GM21526 (cell line): ENCODE measurements around the gene PIK3R6.
"Not testable (repeated sequence)": the region's sequence is repeated elsewhere in the genome, so short reads cannot be mapped to it uniquely, and the experiment has no call there.

Source experiments
- ATAC-seq: cut with Tn5 transposase; IDR thresholded peaks from one replicate; pipeline ENCODE4 v1.9.1; 2021; ENCODE audit warnings: moderate library complexity; ENCODE audit not compliant: unreplicated experiment, low FRiP score

The PIK3R6 gene

GRCh38 chr17:8831234-8831849 is 36.1 kb downstream of the PIK3R6 start:
- ATAC-seq = no peak

DNA sequence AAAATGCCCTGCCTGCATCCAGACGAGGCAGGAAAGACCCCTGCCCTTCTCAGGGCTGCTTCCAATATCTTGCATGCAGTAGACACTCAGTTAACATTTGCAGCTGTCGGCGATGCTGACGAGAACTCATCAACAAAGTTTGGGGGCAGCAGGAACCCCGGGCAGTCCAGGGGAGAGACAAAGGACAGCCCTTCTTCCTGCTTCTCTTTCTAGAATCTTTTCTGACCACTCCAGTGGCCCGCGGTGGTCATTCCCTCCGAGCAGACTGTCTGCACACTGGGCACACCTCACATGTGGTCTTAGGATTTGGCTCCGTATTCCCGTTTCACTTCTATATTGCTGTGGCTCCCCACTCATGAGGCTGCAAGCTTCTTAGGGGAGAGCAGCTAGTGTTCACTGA is 37.3 kb downstream of the PIK3R6 start:
- no peak for ATAC-seq

DNA sequence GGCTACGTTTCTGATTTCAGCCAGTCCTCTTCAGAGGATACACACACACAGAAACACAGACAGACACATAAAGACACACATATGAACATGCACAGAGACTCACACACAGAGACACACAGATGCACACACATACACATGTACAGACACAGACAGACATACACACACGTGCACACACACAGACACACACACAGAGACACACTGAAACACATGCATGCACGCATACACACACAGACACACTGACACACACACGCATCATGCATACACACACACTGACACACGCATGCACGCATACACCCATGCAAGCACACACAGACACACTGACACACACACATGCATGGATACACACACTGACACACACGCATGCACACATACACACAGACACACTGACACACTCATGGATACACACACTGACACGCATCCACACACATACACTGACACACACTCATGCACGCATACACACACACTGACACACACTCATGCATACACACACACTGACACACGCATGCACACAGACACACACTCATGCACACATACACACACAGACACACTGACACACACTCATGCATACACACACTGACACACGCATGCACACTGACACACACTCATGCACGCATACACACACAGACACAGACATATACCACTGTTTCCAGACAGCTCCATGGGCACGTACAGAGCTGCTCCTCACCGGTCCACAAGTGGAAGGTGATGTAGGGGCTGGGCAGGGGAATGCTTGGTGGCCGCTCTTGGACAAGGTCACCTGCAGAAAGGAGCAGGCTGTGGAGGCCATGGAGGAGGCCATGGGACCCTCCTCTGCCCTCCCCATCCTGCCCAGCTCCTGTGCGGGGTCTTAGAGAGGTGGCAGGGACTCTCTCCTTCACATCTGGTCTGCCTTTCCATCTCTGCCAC is 38.2 kb downstream of the PIK3R6 start:
- no peak for ATAC-seq

GRCh38 chr17:8828517-8828875 is 39.0 kb downstream of the PIK3R6 start:
- no peak for ATAC-seq

GRCh38 chr17:8826808-8827435 is 40.6 kb downstream of the PIK3R6 start:
- no peak for ATAC-seq

GRCh38 chr17:8825802-8826201 is 41.7 kb downstream of the PIK3R6 start:
- ATAC-seq = no peak

- no peak for ATAC-seq
Observed at GRCh38 chr17:8823279-8823678, 44.2 kb downstream of the PIK3R6 start.

- no peak for ATAC-seq
Observed at GRCh38 chr17:8822401-8823035, 45.0 kb downstream of the PIK3R6 start.

DNA sequence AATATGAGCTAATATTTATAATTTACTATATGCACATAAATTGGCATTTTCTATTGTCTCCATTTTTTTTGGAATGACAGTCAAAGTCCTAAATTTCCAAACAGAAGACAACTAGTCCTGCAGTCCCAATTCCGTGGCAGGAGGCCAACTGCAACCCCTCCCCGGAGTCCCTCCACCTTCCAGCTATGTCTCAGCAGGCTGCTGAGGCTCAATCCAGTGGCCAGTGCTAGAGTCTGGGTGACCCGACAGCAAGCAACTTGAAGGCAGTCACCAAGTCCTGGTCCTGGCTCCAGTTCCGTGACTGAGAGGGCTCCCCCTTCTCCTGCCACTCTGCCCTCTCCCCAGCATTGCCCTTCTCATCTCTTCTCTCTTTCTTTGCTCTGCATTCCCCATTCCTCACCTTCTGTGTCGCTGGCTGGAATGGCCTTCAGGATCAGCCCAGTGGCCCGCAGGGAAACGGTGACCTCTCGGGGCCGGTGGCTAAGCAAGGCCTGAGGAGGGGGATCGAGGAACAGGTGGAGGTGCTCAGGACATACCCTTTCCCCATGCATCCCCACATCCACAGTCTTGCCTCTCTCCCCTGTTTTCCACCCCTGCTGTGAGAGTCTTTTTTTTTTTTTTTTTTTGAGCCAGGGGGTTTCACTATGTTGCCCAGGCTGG is 45.9 kb downstream of the PIK3R6 start:
- no peak for ATAC-seq

GRCh38 chr17:8820311-8821010 is 47.0 kb downstream of the PIK3R6 start:
- no peak for ATAC-seq

GRCh38 chr17:8818654-8819330 is 48.7 kb downstream of the PIK3R6 start:
- ATAC-seq = no peak

- no peak for ATAC-seq
Observed at GRCh38 chr17:8818047-8818446, 49.4 kb downstream of the PIK3R6 start.

GRCh38 chr17:8806926-8807550 is 60.4 kb downstream of the PIK3R6 start:
- peak; percentile 80 for ATAC-seq

DNA sequence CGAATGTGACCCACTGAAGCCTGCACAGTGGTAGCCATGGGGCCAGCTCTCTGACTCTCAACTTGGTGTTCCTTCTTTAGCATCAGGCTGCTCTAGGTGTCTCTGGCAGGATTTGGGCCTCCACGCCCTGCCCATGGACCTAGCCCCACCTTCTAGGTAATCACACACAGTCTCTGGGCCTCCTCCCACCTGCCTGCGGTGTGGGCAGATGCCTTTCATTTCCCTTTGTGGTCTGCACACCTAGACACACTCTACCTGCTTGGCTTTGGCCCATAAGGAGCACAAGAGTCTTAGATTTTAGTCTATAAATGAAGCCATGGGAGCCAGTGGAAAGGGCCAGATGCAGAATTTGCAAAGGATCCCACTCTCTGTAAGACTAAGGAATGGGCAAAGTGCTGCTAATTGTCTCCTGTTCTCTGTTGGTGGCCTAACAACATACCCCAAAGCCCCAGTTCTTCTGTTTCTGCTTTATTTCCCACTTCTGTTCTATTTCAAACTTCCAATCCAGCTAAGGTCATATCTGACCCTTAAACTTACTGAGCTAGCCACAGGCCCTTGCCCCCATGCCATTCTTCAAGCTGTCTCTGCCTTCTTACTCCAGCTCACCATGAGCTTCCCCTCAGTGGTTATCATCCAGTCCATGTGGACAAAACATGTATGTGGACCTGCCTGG is 61.1 kb downstream of the PIK3R6 start:
- ATAC-seq = peak; percentile 11

- ATAC-seq = not testable (repeated sequence)
Observed at GRCh38 chr17:8805396-8805795, 62.1 kb downstream of the PIK3R6 start.

DNA sequence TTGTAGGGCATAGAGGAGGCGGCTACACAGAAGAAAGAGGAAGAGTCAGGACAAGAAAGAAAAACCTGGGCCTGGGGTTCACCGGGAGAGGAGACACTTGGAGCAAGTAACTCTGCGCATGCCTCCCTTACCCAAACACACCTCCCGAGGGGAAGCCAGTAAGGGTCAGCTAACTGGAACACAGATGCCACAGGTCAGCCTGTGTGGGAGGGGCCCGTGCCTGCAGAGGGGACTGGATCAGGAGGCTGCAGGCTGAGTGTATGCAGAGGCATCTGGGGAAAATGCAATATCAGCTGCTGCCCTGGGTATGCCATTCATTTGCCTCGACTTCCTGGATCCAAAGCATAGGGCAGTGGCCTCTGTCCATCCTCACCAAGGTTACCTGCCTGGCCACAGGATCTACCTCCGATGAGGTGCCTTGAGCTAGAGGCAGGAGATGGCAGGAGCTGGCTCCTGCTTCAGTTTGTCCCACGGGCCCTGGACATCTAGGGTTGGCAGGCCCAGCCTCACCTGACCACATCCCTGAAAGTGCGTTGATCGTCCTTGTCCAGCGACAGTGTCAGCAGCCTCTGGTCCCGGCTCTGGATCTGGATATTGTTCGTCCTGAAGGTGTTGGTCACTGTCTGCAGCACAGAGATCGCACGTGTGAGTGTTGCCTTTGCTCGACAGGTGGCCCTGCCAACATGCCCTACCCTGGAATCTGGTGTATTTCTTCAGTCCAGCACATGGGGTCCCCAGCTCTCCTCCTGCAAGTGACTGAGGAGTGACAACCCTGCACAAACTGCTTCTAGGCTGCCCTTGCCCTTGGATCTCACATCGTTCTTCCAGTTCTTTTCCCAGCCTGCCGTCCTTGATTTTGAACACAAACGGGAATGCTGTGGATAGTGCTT is 63.7 kb downstream of the PIK3R6 start:
- ATAC-seq = no peak

GRCh38 chr17:8801135-8801840 is 66.2 kb downstream of the PIK3R6 start:
- ATAC-seq = no peak
